GM19193 (cell line): ENCODE measurements around the gene TTC12.

Experiments used
- POLR2A ChIP-seq: IDR thresholded peaks from 4 replicates; pipeline ENCODE4 v1.6.1; 2011; ENCODE audit not compliant: insufficient read depth, insufficient read length; ENCODE audit errors: extremely low read depth

The TTC12 gene

DNA sequence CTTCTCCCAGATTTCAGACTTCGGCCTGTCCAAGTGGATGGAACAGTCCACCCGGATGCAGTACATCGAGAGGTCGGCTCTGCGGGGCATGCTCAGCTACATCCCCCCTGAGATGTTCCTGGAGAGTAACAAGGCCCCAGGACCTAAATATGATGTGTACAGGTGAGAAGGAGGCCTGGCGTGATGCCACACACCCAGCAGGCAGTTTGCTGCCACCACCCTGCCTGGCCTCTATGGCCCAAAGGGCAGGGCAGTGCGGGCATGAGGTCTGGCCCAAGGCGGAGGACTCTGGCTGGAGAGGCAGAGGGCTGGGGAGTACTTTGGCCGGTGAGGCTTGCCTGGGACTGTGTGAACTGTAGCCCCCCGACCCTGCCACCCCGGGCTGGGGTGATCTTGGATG lies 80.5 kb downstream of the TTC12 start:
- TF ChIP-seq POLR2A, result no peak

DNA sequence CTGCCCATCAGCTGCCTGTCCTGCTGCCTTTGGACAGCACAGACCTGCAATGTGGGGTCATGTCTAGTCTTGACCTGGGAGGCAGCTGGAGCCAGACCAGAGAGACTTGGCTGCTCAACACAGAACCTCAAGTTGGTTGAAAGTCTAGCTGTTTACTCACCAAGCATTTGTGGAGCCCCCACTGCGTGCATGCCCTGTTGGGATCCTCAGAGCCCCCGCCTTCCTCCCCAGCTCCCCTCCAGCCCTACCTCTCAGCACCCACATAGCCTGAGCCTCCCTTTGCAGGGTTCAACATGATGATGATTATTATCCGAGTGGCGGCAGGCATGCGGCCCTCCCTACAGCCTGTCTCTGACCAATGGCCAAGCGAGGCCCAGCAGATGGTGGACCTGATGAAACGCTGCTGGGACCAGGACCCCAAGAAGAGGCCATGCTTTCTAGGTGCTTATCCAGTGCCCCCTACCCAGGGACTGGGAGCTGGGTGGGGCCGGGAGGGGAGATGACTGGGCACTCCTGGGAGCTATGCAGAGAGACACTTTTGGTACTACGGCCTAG lies 81.5 kb downstream of the TTC12 start:
- no peak for TF ChIP-seq POLR2A

DNA sequence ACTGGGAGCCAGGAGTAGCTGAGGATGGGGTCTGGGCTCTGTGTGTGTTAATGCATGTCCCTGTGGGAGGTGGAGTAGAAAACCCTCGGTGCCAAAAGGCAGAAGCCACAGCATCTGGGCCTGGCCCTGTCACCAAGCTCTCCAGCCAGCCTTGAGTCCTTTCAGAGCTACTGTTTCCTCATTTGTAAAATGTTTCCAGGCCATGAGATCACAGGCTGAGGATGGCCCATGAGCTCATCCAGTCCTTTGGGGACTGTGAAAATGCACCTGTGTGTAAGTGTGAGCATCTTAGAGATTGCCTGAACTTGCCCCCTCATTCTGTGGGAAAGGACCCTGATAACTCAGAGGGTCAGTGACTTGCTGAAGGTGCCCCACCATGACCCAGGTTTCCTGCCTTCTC lies 82.3 kb downstream of the TTC12 start:
- TF ChIP-seq POLR2A, result no peak

DNA sequence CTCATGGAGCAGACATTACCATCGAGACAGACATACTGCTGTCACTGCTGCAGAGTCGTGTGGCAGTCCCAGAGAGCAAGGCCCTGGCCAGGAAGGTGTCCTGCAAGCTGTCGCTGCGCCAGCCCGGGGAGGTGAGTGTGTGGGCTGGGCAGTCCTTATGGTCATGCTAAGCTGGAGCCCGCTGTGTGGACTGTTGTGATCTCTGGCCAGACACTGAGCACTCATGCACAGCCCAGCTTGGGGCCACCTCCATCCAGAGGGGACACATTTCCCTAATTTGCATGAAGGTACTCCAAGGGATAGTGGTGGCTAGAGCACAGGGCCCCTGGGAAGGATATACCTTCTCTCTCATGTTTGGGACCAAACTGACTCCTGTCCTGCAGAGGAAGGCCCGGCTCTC lies 82.8 kb downstream of the TTC12 start:
- TF ChIP-seq POLR2A, result no peak

DNA sequence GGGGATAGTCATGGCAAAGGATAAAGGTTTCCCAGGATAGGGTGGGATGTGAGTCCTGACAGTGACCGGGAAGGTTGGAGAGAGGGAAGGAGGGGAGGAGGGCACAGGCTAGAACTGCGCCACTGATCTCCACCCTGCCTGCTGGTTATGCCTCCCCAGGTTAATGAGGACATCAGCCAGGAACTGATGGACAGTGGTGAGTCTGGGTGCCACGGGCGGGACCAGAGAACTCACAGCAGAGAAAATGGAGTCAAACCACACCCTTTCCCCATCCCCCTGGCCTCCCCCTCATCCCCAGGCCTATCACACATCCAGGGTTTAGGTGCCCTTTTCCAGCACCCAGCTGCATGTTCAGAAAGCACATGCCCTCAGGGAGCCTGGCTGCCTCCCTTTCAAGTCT lies 83.4 kb downstream of the TTC12 start:
- TF ChIP-seq POLR2A, result no peak

DNA sequence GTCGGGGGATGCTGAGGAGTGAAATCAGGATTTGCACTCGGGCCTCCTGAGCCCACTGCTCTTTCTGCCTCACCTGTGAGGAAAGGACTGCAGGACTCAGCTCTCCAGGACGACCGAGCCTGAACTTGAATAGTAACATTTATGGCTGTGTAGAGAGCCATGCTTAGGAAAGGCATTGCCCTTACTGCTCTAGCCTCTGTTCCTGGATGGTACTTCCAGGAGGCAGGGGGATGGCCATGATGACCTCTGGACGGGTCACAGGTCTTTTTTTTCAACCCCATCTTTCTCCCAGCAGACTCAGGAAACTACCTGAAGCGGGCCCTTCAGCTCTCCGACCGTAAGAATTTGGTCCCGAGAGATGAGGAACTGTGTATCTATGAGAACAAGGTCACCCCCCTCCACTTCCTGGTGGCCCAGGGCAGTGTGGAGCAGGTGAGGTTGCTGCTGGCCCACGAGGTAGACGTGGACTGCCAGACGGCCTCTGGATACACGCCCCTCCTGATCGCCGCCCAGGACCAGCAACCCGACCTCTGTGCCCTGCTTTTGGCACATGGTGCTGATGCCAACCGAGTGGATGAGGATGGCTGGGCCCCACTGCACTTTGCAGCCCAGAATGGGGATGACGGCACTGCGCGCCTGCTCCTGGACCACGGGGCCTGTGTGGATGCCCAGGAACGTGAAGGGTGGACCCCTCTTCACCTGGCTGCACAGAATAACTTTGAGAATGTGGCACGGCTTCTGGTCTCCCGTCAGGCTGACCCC lies 84.5 kb downstream of the TTC12 start:
- no peak for TF ChIP-seq POLR2A

DNA sequence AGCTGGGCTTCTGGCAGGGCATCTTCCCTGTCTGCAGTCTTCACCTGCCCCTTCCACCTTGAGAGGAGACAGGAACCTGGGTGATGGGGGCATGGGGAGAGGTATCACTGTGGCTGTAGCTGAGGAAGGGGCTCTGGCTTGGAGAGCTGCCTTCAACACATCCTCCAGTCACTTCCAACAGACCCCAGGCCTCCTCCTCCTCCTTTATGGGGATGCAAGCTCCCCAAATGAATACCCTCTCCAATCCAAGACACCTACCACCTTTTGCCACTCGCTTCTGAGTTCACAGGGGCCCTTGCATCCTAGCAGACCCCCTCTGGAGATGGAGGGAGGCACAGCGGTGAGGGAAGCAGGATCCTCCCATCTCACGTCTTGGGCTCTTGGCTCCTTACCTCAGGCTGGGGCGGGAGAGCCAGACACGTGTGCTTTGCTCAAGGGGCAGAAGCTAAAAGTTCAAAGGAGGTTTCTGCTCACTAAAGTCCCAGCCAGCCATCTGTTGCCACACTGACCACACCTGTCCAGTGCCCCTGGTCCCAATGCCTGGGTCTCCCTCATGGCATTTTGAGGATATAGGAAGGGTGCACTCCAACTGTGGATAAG lies 86.3 kb downstream of the TTC12 start:
- TF ChIP-seq POLR2A, result no peak

DNA sequence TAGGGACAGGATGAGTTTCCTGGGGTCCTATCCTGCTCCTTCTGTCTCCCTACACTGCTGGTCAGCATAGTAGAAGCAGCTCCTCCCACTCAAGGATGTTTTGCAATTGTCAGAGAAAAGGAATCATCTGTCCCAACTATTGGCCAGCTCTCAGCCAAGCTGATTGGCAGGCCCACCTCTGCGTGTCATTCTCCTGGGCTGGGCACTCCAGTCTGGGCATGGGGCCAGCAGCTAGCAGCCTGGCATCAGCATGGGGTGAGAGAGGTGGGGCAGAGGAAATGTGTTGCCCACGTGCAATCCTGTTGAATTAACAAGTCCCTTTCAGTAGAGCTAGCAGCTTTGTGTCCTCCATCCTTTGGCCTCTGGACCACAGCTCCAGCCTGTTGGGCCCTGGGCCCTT lies 87.3 kb downstream of the TTC12 start:
- TF ChIP-seq POLR2A, result no peak

DNA sequence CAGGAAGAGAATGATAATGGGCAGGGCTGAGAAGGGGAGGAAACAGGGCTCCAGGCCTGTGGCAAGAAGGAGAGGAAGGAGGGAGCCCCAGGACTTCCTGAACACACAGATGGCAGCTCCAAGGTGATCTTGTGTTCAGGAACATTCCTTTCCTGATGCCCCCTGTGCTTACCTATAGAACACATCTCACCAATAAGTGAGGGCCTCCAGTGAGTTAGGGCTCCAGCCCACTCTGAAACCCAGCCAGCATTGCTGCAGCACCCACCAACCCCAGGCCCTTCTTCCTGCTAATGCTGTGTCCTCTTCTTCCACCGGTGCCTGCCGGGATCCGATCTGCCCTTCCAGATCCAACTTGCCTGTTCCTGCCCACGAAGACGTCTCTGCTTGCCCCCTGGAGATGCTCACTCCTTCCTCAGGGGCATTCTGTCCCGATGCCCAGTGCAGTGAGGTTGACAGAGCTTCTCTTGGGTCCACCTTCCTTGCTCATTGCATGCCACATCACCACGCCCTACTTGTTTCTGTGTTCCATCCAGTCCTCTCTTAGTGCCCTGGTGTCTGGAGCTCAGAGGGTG lies 90.6 kb downstream of the TTC12 start:
- TF ChIP-seq POLR2A, result no peak

DNA sequence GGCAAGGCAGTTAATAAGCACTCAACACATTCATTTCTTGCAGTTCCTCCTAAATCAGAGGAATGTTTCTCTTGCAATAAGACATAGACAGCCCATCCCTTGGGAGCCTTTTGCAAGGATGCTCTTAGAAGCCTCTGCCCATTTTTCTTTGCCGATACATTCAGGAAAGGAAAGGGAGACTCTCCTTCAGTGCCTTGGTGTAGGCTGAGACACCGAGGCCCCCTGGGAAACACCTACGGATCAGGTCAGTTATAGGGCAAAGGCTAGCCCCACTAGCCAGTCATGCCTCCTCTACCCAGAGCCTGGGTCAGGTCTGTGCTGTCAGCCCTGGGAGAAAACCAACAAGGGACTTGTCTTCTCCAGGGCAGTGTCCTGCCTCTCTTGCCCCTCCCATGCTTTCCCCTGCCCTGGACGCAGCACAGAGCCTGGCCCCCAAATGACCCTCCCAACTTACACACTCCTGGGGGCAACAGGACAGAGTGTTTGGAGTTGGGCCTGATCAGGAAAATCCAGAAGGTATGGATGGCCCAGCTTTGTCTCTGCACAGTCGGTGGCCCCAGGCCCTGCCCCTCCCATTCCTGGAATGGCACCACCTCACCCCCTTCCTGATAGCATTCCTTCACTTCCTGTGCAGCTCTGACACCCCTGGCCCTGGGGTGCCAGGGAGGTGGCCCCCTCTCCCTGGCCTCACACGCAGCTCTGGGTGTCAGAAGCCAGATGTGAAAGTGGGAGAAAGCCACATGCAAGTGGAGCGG lies 91.5 kb downstream of the TTC12 start:
- TF ChIP-seq POLR2A, result no peak

DNA sequence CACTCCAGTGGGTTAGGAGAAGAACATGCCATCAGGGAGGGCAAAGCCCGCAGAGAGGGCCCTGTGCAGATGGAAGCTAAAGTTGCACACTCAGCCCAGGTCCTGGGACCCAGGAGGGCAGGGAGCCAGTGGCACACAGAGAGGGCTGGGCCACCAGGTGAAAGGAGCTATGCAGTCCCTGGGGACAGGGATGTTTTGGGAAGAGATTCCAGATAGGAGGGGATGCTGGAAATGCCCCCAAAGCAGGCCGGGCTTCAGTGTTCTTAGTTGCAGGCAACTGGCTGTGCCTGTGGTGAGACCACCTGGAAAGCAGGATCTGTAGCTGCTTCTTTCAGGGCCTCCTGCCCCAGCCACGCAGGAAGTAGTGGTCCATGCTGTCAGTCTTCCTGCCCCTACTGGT lies 92.8 kb downstream of the TTC12 start:
- no peak for TF ChIP-seq POLR2A

DNA sequence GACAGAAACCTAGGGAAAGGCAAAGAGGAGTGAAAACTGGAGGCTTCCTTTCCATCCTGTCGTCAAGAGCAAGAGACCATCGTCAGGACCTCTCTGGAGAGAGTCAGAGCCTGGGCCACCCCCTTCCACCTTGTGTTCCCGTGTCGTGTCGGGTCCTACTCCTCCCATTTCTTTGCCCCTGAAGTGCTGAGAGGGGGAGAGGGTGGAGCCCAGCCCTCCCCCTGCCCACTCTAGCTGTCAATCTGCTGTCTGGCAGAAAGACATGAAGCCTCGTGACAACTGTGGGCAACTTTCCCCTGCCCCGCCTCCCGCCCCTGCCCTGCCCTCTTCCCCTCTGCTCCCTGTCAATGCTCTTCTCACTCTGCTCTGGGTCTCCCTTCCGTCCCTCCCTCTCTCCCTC lies 93.8 kb downstream of the TTC12 start:
- no peak for TF ChIP-seq POLR2A

DNA sequence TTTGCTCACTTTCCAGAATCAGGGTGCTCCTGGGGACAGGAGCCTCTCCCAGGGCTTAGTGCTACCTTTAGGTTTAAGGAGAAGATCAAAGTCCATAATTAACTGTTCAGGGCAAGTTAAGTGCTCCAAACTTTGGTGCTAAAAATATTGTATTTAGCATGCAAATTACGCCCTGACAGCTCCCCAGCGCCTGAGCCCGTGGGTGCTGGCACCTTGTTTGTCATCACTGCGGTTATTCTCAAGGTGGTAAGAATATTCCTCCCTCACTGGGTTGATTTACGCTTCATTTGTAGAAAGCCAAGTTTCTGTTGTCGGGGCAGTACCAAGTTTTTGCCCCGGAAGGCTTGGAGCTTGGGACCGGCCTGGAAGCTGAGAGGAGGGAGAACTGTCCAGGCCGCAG lies 94.5 kb downstream of the TTC12 start:
- TF ChIP-seq POLR2A, result no peak

DNA sequence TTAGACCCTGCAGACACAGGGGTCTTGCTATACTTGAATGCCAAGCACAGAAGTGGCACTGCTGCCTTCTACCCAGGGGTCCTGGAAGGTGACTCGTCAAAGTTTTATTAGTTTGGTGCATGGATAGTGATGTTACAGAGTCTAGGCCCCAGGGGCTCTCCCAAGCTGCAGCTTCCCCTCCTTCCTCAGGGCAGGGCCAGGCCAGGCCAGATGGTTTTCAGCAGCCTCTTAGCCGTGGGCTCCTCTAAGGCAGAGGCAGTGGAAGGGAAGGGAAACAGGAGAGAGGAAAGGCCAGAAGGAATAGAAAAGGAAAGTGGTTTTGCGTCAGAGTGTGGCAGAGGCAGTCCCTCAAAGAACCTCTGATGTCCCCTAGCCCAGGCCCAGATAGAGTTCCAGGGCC lies 95.1 kb downstream of the TTC12 start:
- no peak for TF ChIP-seq POLR2A

DNA sequence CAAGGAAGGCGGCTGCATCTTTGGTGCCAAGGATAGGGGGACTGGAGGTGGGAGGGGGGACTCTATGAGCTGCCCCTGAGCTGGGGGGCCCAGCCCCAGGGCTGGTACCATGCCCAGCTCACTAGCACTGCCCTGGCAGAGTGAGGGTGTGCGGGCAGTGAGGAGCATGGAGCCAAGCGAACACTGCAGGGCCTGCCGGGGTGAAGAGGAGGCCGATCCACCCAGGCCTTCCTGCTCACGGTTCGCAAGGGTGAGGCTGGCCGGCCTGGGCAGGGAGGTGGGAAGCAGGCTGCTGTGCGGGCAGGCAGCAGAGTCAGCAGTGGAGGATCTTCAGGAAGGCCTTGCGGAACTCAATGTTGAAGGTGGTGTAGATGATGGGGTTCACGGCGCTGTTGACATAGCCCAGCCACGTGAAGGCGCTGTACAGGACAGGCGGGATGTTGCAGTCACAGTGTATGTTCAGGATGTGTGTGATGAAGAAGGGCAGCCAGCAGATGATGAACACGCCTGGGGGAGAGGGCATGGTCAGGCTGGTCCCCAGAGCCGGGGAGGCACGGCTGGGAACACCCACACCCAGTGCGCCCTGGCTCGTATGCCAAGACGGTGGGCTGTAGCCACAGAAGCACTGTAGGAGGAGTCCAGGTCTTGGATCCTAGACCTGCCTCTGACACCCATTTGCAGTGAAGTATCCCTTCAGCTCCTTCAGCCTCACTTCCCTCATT lies 96.2 kb downstream of the TTC12 start:
- no peak for TF ChIP-seq POLR2A
